Umbilical cord (tissue), 2 donors: ENCODE results near the gene MANSC1. TPM values are rescaled to one million over a fixed set of nuclear protein-coding genes. Genes with fewer than 3 reads are reported as not detected.
"Not testable (repeated sequence)": the region's sequence is repeated elsewhere in the genome, so short reads cannot be mapped to it uniquely, and the experiment has no call there.

Experiments used
- DNase-seq: peaks from one replicate; pipeline ENCODE4 v3.0.0-alpha.2; 2015; ENCODE audit warnings: low spot score
- total RNA-seq: library from RNA; depleted of rRNA; stranded (reverse); fragments of >200 nt; gene quantifications from one replicate; pipeline ENCODE4 v1.2.3, GENCODE V29; 2014; ENCODE audit warnings: low replicate concordance; ENCODE audit not compliant: insufficient read depth

Gene MANSC1
- total RNA-seq, 1 donor from 2014 or later, result 1.2 TPM

DNA sequence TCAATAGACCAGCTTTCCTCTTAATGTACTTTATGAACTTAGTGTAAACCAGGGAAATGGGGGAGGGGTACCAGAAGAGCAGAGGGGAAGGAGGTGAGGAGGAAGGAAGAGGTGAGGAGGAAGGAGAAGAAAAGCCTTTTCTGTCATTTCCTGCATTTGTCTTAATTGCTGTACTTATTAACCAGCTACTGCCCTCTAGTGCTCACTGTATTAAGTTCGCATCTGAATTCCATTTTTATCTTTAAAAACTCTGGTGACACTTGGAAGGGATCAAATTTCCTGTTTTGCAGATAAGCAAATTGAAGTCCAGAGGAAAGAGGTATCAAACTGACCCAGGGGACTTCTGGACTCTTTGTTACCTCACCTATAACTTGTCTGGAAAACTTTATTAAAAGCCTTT, 22.2 kb downstream of the MANSC1 start:
- peak; percentile 76 for DNase-seq

DNA sequence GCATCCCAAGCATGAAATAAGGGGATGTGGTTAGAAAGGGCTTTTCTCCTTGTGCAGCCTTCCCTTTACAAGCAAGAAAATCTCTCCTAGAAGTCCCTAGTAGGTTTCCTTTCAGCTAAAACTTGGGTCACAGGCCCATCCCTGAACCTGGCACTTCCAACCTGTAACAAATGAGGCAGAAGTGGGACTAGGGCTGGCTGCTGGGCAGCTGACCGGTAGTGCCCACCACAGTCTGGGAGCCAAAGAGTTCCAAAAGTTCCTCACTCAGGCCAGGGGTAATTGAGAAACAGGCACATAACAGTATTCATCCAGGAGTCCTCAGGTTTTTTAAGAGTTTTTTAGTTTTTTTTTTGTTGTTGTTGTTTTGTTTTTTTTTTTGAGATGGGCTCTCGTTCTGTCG, 23.8 kb downstream of the MANSC1 start:
- DNase-seq, result no peak

DNA sequence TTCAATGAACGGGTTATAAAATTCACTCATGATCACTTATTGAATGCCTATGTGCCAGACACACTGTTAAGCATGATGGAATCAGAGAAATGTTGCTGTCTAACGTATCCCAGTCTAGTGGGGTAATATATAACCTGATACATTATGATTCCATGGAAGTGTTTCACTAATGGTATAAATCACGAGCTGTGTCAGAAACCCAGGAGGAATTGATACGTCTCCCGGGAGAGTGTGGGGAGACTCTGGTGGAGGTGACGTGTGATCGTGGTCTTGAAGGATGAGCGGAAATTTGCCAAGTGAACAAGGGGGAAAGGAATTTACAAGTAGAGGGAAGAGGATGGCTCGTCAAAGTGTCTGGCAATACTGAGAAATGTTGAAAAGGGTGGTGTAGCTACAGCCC, 26.5 kb downstream of the MANSC1 start:
- no peak for DNase-seq

DNA sequence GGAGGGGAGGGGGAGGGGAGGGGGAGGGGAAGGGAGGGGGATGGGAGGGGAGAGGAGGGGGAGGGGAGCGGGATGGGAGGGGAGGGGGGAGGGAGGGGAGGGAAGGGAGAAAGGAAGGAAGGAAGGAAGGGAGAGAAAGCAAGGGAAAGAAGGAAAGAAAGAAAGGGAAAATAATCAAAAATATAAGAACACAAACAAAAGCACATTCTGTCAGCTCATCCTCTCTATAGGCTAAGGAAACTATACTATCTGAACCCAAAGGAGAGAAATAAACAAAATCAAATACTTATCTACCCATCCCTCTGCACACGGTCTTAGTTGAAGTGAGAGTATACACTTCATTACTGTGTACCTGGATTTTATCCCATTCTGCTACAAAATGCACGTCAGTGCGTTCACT, 26.9 kb downstream of the MANSC1 start:
- DNase-seq, result no peak

DNA sequence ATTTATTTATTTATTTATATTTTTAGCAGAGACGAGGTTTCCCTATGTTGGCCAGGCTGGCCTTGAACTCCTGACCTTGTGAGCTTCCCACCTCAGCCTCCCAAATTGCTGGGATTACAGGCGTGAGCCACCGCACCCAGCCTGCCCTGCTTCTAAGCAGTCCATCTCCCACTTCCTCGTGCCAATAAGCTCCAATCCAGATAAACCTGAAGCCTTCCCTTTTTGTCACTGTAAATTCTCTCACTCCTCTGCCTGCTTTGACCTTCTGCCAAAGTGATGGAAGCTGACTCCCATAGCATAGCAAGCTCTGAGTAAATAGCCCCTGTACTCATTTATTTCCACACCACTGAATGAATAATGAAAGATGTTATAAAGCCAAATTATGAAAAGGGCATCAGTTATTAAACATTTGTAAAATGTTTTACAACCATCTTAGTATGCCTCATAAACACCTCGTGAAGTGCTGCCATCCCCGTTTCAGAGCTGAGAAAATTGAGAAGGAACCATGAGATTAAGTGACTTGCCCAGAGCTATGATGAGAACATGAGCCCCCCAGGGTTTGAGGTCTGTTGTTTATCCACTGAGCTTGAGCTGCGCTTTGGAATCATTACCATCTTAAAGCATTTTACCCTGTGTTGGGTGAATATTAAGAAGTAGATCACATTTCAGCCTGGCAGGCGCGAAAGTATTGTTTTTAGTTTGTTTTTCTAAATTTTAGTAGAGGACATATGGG, 30.4 kb downstream of the MANSC1 start:
- peak; percentile 74 for DNase-seq

DNA sequence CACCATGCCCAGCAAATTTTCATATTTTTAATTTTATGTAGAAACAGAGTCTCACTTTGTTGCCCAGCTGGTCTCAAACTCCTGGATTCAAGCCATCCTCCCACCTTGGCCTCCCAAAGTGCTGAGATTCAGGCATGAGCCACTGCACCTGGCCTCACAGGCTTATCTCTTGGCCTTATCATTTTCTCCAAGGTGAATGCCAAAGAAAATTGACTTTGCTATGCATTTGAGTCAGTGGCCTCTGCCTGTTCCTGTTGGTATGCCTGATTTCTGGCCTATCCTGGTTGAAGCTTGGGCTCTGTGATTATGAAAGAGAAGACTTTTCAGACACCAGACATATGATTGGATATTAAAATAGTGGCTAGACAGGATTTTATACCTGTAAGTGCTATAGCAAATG, 34.2 kb downstream of the MANSC1 start:
- no peak for DNase-seq

DNA sequence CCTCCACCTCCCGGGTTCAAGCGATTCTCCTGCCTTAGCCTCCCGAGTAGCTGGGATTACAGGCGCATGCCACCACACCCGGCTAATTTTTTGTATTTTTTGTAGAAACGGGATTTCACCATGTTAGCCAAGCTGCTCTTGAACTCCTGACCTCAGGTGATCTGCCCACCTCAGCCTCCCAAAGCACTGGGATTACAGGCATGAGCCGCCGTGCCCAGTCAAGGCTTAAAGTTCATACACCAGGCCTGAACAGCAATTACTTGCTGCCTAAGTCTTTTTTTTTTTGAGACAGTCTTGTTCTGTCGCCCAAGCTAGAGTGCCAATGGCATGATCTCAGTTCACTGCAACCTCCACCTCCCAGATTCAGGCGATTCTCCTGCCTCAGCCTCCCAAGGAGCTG, 39.3 kb downstream of the MANSC1 start:
- DNase-seq, result not testable (repeated sequence)

DNA sequence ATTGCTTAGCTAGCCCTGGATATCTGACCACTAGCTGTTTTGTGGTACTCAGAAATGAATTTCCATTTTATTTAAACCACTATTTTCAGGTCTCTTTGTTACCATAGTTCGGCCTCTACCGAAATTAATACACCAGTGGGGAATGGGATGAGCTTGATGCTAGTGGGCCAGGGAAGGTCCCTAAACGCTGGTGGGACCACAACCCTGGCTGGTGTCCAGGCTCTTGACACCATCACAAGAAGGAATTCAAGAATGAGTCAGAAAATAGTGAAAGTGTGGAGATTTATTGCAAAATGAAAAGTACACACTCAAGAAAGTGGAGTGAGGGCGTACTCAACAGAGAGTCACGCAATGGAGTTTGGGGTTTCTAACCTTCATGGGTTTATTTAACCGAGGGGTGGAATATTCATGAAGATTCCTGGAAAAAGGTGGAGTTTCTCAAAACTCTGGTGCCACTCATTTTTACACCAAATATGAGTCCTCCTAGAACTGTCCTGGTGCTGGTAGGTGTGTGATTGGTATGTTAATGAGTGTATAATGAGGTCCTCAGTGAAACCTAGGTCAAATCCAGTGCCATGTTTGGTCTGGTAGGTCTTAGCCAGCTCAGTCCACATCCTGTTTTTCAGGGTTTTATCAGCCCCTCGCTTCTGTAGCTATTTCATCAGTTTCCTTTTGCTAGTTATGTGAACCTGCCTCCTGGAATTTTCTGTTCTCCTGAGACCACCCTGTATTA, 44.3 kb downstream of the MANSC1 start:
- no peak for DNase-seq

DNA sequence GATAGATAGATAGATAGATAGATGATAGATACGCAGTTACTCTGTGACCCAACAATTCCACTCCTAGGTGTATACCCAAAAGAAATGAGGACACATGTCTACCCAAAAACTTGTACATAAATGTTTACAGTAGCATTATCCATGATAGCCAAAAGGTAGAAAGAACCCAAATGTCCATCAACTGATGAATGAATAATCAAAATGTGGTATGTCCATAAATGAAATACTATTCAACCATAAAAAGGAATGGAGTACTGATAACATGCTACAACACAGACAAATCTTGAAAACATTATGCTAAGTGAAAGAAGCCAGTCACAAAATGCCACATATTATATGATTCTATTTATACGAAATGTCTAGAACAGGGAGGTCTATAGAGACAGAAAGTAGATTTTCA, 47.1 kb downstream of the MANSC1 start:
- no peak for DNase-seq

DNA sequence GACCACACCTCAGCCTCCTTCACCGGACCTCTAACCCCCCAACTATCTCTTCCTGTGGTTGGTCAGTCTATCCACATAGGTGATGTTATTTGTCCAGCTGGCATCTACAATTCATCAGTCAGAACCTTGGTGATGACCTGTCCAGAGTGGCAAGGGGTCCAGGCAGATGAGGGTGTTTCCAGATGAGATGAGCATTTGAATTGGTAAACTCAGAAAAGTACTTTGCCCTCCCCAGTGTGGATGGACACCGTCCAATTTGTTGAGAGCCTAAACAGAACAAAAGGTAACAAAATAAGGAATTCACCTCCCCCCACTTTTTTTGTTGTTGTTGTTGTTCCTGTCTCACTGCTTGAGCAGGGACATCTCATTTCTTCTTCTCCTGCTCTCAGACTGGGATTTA, 48.9 kb downstream of the MANSC1 start:
- DNase-seq, result no peak

DNA sequence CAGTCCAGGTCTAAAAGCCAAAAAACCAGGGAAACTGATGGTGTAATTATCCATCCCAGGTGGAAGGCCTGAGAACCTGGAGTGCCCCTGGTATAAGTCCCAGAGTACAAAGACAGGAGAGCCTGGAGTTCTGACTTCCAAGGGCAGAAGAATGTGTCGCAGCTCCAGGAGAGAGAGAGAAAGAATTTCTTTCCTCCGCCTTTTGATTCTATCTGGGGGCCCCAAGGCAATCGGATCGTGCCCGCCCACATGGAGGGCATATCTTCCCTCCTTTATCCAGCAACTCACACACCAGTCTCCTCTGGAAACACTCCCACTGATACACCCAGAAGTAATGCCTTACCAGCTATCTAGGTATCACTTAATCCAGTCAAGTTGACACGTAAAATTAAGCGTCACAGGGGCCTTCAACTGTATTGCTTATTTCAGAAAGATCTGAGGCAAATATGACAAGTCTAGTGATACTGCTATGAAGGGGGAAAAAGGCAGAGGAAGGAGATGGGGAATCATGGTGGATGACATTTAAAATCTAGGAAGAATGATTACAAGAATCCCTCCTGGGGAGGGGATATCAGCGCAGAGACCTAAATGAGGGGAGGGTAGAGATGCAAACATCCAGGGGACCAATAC, 52.7 kb downstream of the MANSC1 start:
- DNase-seq, result no peak

DNA sequence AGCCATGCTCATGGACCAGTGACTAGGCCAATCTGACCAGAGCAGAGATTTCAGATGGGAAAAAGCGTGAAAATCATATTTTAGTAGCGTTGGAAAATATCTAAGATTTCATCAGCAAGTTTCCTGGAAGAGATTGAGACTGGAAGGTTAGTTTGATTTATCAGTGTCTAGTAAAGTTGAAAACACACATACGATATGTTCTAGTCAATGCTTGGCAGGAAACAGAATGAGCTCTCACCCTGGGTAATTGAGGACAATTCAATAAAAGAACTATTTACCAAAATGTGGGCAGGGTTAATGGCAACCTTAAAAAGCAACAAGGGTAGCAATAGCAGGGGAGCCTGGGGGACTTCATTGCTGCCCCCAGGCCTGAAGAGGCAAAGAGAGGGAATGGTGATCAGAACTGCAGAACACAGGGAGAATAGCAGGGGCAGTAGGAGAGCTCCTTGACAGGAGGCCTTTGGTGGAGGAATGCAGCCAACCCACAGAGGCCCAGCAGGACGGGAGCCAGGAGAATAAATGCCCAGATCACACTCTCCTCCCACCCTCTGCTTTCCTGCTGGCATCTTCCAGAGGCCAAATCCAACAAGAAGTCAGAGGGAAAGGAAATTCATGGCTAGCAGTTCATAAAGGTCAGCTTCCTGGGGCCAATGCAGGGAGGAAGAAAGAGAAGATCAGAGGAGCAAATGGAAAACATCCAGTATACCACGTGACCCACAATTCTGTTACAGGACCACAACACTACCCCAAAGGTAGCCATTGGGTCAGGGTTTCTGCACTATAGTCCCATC, 55.6 kb downstream of the MANSC1 start:
- DNase-seq, result peak; percentile 49

DNA sequence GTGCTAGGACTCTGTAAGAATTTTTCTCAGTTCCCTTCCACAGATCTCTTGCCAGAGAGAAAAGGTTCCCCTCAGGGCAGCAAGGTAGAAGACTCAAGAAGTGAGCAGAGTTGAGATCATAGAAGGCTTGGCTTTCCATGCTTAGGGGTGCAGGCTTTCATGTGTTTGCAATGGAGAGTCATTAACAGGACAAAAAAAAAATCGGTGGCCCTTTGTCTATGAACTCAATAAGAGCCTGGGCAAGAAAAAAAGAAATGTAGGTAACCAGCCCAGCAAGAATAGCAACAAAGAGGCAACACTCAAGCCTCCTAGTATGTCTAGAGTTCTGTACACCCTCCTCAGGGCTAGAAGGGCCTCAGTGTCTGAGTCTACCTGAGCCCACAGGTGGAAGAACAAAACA, 59.8 kb downstream of the MANSC1 start:
- DNase-seq, result no peak

DNA sequence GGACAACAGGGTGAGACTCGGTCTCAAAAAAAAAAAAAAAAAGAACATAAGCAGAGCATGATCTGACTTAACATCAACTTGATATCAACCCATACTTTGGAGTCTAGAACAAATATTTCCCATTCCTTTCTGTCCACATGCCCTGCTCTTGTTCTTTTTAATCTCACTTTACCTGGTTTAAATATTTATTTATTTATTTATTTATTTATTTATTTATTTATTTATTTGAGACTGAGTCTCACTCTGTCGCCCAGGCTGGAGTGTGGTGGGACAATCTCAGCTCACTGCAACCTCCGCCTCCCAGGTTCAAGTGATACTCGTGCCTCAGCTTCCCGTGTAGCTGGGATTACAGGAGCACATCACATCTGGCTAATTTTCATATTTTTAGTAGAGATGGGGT, 63.6 kb downstream of the MANSC1 start:
- DNase-seq, result no peak

DNA sequence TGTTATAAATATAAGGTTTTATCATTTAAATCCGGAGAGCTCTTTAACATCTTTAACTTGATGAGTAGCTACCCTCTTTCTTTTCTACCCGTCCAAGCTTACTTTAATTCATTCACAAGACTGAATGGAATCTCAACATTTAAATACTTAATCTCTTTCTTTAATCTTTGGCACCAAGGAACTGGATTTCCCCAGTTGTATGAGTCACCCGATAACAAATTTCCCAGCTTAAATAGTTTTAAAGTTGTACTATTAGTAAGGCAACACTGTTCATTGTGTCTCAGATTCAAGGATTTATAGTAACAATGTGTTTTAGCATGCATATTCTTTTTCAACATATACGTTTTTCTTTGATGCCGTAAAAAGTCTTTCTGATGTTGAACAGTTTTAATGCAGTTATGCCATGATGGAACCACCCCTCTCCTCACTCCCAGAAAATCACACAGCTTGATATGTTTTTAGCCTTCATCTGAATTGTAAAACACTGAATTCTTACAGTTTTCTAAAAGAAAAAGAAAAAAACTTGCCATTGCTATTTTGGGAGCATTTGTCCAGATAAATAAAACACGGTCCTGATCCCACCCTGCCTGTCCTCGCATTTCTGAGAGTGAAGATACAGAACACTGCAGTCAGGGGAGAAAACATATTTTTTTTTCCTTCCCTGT, 67.1 kb downstream of the MANSC1 start:
- DNase-seq, result peak; percentile 52

DNA sequence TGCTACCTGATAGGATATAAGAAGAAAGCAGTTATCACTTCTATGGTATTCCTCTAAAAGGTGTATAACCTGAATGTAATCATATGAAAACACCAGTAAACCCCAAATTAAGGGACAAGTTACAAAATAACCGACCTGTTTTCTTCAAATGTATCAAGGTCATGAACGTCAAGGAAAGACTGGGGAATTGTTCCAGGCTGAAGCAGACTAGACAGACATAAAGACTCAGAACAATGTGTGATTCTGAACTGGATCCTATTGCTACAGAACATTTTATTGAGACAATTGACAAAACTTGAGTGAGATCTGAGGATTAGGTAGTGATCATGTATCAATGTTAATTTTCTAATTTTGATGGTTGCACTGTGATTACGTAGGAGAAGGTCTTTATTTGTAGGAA, 67.8 kb downstream of the MANSC1 start:
- DNase-seq, result no peak

DNA sequence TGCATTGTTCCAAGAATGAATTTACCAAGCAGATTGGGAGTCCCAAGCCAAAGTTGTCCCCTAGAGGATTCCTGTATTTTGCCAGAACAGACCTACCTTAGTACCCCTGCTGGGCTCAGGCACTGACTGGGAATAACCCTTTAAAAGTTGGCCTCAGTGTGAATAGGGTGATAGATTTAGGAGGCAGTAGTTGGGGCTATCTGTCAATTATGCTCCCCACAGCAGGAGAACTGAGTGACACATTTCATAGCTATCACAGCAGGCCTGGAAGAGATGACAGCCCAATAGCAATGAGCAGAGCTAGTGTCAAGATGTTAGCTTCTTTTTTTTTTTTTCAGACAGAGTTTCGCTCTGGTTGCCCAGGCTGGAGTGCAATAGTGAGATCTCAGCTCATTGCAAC, 68.9 kb downstream of the MANSC1 start:
- DNase-seq, result no peak

DNA sequence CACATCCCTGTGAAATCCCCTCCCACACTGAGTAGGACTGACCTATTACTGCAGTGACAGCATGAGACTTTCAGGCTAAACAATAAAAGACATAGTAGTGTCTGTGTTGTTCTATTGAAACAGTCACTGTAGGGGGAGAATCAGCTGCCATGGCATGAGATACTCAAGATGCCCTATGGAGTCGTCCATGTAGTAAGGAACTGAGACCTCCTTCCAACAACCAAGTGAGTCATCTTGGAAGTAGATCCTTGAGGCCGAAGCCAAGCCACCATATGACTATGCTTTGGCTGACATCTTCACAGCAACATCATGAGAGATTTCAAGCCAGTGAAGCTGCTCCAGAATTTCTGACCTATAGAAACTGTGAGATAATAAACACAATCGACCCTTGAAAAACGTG, 71.1 kb downstream of the MANSC1 start:
- DNase-seq, result no peak
